BE2C (cell line): ENCODE results near the gene MPV17L2.

Experiments
- DNase-seq: peaks from one replicate; pipeline ENCODE4 v3.0.0-alpha.2; 2020
- H3K27me3 ChIP-seq: fragments of 250-450 bp; sonication (Bioruptor Pico); 2 replicates; pipeline ENCODE4 v1.5.1; 2020; ENCODE audit warnings: mild to moderate bottlenecking
- H3K36me3 ChIP-seq: fragments of 250-450 bp; sonication (Bioruptor Pico); 2 replicates; pipeline ENCODE4 v1.5.1; 2020; ENCODE audit warnings: mild to moderate bottlenecking
- H3K4me1 ChIP-seq: fragments of 250-450 bp; sonication (Bioruptor Pico); 2 replicates; pipeline ENCODE4 v1.5.1; 2020
- H3K4me3 ChIP-seq: 2 replicates; pipeline ENCODE4 v1.5.1; 2011; ENCODE audit warnings: low read depth, low read length
- H3K9me3 ChIP-seq: fragments of 250-450 bp; sonication (Bioruptor Pico); 2 replicates; pipeline ENCODE4 v1.5.1; 2020
- TF ChIP-seq, protein P1 (sequence below): IDR thresholded peaks from 2 replicates; pipeline ENCODE4 v1.5.1; 2012; ENCODE audit warnings: mild to moderate bottlenecking, low read depth, low read length

Gene MPV17L2

DNA sequence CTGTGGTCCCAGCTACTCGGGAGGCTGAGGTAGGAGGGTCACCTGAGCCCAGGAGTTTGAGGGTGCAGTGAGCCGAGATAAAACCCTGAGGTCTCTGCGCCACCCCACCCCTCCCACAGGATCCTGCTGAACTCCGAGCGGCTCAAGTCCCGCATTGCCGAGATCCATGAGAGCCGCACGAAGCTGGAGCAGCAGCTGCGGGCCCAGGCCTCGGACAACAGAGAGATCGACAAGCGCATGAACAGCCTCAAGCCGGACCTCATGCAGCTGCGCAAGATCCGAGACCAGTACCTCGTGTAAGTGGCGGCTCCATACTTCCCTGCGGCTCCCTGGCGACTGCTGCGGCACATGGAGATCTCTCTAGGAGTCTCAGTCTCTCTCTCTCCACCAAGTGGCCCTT lies 26.0 kb upstream of the MPV17L2 start:
- peaks cover 41% of the 10 kb centered on the region for H3K36me3 ChIP-seq

DNA sequence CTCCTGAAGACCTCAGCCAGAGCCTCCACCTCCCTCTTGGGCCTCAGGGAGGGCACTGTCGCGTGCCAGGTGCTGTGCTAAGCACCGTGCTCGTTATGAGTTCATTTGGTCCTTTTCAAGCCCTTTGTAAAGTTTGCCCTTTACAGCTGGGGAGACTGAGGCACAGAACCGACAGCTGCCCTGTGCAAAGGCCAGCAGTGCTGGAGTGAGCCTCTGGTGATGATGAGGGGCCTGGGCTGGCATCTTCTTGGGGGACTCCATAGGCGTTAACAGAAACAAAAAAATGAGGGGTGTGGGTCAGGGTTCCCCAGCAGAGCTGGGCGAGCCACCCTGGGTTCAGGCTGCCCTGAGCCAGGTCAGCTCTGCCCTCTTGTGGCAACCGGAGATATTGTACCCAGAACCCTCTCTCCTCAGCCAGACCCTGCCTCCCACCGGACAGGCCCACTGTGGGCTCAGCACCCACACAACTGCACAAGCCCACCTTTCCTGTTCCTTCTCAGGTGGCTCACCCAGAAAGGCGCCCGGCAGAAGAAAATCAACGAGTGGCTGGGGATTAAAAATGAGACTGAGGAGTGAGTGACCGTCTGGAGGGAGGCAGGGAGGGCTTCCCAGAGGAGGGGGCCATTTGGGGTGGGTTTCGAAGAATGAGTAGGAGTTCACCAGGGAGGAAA lies 24.9 kb upstream of the MPV17L2 start:
- Histone ChIP-seq H3K36me3 (peaks cover 33% of the 10 kb centered on the region), H3K27me3 (no peaks in the 10 kb centered on the region), H3K9me3 (no peaks in the 10 kb centered on the region), H3K4me1 (no peaks in the 10 kb centered on the region), H3K4me3 (no peak overlapping the region)
- TF ChIP-seq, protein P1, sequence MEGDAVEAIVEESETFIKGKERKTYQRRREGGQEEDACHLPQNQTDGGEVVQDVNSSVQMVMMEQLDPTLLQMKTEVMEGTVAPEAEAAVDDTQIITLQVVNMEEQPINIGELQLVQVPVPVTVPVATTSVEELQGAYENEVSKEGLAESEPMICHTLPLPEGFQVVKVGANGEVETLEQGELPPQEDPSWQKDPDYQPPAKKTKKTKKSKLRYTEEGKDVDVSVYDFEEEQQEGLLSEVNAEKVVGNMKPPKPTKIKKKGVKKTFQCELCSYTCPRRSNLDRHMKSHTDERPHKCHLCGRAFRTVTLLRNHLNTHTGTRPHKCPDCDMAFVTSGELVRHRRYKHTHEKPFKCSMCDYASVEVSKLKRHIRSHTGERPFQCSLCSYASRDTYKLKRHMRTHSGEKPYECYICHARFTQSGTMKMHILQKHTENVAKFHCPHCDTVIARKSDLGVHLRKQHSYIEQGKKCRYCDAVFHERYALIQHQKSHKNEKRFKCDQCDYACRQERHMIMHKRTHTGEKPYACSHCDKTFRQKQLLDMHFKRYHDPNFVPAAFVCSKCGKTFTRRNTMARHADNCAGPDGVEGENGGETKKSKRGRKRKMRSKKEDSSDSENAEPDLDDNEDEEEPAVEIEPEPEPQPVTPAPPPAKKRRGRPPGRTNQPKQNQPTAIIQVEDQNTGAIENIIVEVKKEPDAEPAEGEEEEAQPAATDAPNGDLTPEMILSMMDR, result peak; percentile 85
- DNase-seq, result peak; percentile 68

More for the DNA sequence above, 26.0 kb upstream of the MPV17L2 start:
- Histone ChIP-seq H3K4me3 (no peak overlapping the region), H3K9me3 (no peaks in the 10 kb centered on the region), H3K4me1 (no peaks in the 10 kb centered on the region), H3K27me3 (no peaks in the 10 kb centered on the region)
- no peak for DNase-seq
- TF ChIP-seq, protein P1, result no peak

DNA sequence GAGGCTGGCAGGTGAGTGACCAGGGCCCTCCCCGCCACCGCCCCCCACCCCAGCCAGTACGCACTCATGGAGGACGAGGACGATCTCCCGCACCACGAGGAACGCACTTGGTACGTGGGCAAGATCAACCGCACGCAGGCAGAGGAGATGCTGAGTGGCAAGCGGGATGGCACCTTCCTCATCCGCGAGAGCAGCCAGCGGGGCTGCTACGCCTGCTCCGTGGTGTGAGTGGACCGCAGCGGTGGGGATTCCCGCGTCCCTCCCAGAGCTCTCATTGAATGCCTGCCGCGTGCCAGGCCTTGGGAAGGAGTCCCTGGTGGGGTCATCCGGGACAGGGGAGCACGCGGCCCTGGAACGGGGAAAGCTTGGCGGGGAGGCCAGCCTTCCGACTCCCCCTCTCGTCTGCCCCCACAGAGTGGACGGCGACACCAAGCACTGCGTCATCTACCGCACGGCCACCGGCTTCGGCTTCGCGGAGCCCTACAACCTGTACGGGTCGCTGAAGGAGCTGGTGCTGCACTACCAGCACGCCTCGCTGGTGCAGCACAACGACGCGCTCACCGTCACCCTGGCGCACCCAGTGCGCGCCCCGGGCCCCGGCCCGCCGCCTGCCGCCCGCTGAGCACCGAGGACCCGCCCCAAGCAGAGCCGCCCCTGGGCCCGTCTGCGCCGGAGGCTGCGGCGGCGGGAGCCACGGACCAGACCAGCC lies 24.2 kb upstream of the MPV17L2 start:
- Histone ChIP-seq H3K4me3 (no peak overlapping the region), H3K27me3 (no peaks in the 10 kb centered on the region), H3K36me3 (peaks cover 26% of the 10 kb centered on the region), H3K9me3 (no peaks in the 10 kb centered on the region), H3K4me1 (peaks cover 4% of the 10 kb centered on the region)
- TF ChIP-seq, protein P1, result no peak
- no peak for DNase-seq

DNA sequence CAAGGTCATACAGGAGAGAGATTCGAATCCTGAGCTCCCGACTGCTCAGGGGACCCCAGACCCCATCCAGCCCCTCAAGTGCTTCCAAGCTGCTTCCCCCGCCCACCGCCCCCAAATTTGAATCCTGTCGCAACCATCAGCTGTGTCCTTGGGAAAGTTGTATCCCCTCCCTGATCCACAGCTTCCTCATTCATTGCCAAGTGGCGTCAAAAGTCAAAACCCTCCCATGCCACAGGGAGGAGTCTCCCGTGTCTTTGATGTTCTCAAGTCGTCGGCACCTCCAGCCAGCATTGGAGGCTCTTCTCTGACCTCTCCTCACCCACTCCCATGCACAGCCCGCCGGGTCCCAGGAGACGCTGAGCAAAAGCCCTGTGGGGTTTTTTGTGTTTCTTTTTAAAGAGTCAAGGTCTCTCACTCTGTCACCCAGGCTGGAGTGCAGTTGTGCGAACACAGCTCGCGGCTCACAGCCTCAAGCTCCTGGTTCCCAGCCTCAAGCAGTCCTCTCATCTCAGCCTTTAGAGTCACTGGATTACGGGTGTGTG lies 22.2 kb upstream of the MPV17L2 start:
- peaks cover 21% of the 10 kb centered on the region for H3K36me3 ChIP-seq
- peaks cover 4% of the 10 kb centered on the region for H3K4me1 ChIP-seq
- DNase-seq, result no peak
- H3K27me3 ChIP-seq, result peaks cover 15% of the 10 kb centered on the region
- H3K9me3 ChIP-seq, result no peaks in the 10 kb centered on the region
- H3K4me3 ChIP-seq, result no peak overlapping the region
- TF ChIP-seq, protein P1, result no peak

DNA sequence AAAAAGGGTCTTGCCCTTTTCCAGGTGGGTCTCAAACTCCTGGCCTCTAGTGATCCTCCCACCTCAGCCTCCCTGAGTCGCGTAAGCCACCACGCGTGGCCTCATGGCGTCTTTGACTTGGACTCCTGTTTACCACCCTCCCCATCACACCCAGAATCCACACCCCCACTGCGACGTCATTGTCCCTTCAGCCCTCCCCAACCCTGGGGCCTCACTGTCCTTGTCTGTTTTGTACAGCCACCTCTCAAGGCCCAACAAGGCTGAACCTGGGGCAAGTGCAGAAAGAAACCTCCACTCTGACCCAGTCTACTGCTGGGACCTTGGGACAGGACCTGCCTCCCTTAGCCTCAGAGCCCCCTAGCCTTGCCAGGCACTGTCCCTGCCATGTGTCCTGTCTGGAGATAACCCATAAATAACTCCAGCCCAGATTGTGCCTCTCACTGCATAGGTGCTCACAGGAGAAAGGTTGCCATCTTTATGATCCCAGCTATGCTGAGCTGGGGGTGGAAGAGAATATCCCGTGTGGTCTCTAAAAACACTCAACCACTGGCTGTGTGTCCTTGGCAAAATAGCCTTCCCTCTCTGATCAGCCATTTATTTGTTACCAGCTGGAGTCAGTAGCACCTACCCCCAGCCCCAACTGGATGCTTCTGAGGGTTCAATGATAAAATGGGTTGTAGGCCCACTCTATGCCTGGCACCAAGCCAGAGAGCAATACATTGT lies 21.3 kb upstream of the MPV17L2 start:
- peaks cover 19% of the 10 kb centered on the region for H3K36me3 ChIP-seq
- DNase-seq, result no peak
- H3K27me3 ChIP-seq, result peaks cover 15% of the 10 kb centered on the region
- no peak overlapping the region for H3K4me3 ChIP-seq
- TF ChIP-seq, protein P1, result no peak
- H3K9me3 ChIP-seq, result no peaks in the 10 kb centered on the region
- peaks cover 4% of the 10 kb centered on the region for H3K4me1 ChIP-seq
